ENCODE measurements around the gene AVPR1B.
"Not testable (repeated sequence)": the region's sequence is repeated elsewhere in the genome, so short reads cannot be mapped to it uniquely, and the experiment has no call there.

AVPR1B gene

DNA sequence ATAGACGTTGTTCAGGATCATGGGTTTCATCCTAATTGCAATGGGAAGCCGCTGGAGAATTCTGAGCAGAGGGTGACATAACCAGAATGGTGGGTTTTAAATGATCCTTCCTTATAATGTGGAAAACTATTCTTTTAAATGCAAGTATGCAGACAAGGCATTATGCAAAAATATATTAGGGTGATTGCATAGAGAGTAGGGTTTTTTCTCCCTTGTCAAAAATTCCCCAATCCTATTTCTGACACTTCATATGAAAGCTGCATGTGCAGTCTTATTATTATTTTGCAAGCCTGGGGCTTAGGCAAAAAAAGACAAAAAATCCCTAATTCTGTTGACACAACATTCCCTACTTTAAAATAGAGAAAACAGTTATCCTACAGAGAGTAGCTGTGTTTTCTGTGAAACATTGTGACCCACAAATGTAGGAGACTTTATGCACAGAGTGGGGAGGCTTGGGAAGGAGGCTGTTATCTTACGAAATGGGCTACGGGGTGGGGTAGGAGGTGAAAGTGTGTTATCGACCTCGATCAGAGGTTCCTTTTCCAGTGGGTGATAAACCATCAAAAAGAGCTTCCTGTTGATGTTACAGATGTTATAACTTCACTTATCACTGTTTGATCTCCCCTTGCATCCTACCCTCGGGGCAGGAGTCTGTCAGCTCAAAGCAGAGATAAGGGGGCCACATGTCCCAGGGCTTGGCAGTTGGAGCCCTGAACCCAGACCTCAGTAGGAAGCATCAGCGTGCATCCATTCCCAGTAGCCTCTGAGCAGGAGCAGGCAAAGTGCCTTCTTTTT, 37.0 kb downstream of the AVPR1B start:
- DNase-seq (ENCODE audit: low read depth): no peak

DNA sequence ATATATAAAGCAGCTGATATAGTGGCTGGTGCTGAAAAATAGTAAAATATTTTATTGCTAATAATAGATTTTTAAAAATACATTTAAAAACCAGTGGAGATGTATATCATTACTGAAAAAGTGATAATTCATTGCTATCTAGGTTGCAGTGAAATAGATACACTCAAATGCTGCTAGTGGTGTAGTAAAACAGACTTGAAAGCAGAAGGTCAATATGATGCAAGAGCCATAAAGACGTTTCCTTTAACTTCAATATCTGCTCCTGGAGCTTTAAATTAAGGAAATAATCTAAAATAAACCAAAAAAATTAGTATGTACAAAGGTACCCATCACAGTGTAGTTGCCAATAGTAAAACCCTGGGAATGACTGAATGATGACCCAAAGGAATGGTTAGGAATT, 38.1 kb downstream of the AVPR1B start:
- no peak for DNase-seq (ENCODE audit: low read depth)

DNA sequence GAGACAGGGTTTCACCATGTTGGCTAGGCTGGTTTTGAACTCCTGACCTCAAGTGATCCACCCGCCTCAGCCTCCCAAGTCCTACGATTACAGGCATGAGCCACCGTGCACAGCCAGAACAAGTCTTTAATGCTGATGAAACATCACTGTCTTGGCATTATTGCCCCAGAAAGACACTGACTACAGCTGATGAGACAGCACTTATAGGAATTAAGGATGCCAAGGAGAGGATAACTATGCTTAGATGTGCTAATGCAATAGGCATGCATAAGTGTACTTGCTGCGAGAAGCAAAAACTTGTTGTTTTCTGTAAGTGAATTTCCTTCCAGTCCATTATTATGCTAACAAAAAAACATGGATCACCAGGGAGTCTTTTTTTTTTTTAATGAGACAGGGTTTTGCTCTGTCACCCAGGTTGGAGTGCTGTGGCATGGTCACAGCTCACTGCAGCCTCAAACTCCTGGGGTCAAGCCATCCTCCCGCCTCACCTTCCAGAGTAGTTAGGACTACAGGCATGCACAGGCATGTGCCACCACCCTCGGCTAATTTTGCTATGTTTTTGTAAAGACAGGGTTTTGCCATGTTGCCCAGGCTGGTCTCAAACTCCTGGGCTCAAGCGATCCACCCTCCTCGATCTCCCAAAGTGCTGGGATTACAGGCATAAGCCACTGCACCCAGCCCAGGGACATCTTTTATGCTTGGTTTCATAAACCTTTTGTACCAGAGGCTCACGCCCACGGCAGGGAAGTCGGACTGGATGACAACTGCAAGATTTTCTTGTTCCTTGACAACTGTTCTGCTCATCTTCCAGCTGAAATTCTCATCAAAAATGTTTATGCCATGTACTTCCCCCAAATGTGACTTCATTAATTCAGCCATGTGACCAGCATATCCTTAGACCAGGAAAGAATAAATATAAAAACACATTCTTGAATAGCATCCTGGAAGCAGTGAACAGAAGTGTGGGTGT, 41.1 kb downstream of the AVPR1B start:
- no peak for DNase-seq (ENCODE audit: low read depth)

DNA sequence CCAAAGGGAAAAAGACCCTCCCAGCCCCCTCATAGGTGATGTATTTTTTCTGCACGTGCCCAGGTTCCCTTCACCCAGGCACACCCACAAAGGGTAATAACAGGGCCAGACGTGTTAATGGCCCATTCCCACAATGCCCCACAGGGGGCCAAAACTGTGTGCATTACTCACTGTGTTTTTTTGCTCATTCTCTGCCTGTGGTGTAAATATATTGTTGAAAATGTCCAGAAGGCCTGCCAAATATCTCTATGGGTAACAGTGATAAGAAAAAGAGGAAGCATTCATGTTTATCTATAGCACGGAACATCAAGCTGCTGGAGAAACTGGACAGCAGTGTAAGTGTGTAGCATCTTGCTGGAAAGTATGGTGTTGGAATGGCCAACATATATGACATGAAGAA, 42.3 kb downstream of the AVPR1B start:
- no peak for DNase-seq (ENCODE audit: low read depth)

DNA sequence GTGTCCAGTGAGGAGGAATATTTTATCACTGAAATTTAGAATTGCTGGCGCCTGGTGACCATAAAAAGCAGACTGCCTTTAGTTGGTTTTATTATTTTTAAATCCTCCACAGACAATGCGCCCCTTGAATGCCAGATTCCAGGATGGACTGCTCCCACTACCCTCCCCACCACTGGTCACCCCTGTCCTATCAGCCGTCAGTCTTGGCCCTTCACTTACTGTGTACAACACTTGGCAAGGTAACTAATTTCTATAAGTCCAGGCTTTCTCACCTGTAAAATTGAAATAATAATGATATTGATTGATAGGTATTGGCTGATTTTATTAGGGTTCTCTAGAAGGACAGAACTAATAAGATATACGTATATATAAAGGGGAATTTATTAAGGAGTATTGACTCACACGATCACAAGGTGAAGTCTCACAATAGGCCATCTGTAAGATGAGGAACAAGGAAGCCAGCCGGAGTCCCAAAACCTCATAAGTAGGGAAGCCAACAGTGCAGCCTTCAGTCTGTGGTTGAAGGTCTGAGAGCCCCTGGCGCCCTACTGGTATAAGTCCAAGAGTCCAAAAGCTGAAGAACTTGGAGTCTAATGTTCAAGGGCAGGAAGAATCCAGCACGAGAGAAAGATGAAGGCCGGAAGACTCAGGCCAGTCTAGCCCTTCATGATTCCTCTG, 46.4 kb downstream of the AVPR1B start:
- no peak for DNase-seq (ENCODE audit: low read depth)

DNA sequence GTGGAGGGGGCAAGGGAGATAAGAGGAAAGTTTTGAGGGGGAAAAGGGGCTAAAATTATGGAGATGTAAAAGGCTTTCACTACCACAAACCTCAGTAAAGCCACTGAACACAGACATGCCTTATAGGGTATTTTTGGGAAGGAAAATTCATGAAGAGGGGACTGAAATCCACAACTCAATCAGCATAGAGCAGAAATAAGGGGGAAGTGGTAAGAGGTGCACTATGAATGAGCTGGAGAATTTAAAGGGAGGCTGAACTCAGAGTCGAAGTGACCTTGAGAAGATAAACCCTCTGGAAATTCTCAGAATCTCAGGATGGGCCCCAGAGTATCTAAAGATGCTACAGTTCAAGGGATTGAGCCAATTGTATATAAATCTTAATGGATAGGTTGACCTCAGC, 48.9 kb downstream of the AVPR1B start:
- no peak for DNase-seq (ENCODE audit: low read depth)

DNA sequence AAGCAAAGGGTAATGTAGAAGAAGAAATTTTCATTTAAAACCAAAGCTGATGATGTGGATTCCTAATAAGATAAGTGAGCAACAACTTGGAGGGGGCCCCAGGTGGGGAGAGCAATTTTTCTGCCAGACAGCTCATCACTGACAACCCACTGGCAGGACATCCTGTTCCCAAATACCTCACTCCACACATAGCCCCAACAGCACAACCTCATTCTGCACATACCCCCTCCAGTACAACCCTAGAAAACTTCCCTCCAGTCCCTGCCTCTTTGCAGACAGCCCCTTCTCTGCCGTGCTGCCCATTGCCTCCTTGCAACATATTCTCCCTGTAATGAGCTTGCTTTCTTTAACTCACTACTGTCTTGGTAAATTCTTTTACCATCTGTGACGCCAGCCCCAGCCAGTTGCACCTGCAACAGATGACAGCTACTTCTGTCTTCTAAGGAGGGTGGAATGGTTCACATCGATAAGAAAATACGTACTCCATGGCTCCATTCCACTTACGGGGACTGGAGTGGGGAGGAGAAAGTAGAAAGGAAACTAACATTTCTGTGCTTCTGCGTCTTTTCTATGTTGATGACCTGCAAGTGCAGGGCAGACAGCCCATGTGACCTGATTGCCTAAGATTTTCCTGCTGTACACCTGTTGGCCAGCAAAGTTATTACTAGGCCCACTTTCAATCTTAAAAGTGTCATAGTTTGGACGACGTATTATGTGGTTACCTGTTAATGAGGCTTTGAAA, 49.5 kb downstream of the AVPR1B start:
- DNase-seq (ENCODE audit: low read depth): no peak

DNA sequence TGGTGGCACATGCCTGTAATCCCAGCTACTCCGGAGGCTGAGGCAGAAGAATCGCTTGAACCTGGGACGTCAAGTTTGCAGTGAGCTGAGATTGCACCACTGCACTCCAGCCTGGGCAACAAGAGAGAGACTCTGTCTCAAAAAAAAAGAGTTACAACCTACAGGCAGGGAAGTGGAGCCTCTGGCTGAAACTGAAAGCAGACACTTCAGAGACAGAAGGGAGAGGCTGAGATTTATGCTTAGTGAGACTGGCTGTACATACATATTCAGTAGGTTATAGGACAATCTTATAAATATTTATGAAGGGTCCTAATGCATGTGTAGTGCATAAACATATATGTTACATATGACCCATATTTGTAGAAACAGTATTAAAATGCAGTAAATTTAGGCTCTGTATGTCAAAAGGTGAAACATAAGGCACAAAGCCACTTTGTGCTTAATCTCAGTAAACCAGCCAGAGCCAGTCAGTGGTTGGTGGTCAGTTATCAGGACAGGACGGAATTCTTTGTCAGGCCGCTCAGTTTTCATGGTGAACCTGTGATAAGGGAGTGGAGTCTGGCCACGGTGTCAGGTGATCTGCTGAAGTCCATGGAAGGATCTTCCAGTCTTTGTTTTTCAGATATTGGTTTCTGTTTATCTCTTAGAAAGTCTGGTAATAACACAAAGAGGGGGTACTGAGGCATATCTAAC, 50.6 kb downstream of the AVPR1B start:
- DNase-seq (ENCODE audit: low read depth): no peak

DNA sequence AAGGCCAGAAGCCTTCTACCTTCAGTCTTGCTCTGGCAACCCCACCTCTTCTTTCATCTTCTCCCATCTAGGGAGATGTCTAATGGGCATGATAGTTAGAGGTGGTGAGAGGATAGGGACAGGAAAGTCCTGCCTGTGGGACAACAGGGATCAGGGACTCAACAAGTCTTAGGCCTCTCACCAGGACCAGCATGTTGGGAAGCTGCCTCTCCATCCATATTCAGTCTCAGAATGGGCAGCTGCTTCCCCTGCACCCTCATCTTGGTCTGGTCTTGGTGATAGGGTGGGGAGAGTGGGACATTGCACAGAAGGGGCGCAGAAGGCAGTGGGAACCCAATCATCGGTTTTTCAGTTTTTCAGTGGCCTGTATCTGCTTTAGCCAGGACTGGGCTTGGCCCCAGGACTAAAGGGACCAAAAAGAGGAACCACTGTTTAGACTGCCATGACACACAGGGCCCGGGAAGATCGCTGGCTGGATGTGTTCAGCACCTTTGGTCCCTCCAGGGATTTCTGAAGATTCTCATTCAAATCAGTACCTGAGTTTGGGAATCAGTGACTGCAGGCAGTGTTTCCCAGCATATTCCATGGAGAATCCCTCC, 51.5 kb downstream of the AVPR1B start:
- no peak for DNase-seq (ENCODE audit: low read depth)

DNA sequence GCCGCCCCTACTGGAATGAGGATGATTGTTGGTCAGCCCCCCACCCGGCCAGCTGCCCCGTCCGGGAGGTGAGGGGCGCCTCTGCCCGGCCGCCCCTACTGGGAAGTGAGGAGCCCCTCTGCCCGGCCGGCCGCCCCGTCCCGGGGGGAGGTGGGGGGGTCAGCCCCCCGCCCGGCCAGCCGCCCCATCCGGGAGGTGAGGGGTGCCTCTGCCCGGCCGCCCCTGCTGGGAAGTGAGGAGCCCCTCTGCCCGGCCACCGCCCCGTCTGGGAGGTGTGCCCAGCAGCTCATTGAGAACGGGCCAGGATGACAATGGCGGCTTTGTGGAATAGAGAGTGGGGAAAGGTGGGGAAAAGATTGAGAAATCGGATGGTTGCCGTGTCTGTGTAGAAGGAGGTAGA, 52.7 kb downstream of the AVPR1B start:
- DNase-seq (ENCODE audit: low read depth): not testable (repeated sequence)

DNA sequence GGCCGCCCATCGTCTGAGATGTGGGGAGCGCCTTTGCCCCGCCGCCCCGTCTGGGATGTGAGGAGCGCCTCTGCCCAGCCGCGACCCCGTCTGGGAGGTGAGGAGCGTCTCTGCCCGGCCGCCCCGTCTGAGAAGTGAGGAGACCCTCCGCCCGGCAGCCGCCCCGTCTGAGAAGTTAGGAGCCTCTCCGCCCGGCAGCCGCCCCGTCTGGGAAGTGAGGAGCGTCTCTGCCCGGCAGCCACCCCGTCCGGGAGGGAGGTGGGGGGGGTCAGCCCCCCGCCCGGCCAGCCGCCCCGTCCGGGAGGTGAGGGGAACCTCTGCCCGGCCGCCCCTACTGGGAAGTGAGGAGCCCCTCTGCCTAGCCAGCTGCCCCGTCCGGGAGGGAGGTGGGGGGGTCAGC, 53.2 kb downstream of the AVPR1B start:
- not testable (repeated sequence) for DNase-seq (ENCODE audit: low read depth)

DNA sequence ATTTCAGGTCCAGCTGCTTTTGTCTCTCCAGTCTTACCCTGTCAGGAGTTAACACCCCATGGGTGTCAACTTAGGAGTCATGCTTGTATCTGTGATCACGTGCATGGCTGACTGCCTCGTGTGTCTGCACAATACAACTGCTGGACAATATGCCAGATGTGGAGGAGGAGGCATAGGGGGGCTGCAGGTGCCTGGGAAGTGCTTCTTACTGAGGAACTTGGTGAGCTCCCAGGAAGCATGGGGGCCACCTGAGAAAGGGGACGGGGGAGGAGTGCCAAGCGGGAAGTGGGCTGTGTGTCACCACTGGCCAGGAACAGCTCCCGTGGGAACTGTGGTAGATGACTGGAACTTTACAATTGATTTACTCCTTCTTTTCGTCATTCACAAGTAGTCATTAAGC, 54.7 kb downstream of the AVPR1B start:
- DNase-seq (ENCODE audit: low read depth): no peak

DNA sequence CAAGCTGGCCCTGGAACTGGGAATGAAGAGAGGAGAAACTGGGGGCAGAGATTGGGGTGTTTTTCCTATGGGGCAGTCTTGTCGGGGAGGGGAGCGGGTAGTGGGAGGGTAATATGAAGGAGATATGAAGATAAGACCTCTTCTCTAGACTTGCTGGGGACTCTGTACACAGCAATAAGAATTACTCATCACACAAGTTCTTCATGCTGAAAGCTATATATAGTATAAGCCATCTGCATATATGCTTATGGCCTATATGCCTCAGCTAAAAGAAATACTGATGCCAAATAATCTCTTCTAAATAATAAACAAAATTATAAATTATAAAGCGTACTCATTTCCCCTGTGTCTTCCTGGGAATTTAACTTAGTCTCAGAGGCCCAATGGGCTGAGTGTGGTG, 56.3 kb downstream of the AVPR1B start:
- DNase-seq (ENCODE audit: low read depth): no peak
